ENCODE results near the gene MINDY2. TPM values are rescaled to one million over a fixed set of nuclear protein-coding genes. Genes with fewer than 3 reads are reported as not detected.

Gene MINDY2
- total RNA-seq, 1 experiment from 2014 or later, result 18.4 TPM

GRCh38 chr15:58731756-58732535 lies 39.2 kb upstream of the MINDY2 start:
- Histone ChIP-seq H3K9me2 (ENCODE audit: insufficient read depth) (no peaks in the 10 kb centered on the region), H3F3A (ENCODE audit: insufficient read depth, low read depth) (no peaks in the 10 kb centered on the region; the same call in 1 of the 2 replicates), H3K79me2 (ENCODE audit: low read depth) (peaks cover 98% of the 10 kb centered on the region), H4K20me1 (ENCODE audit: insufficient read depth) (peaks cover 4% of the 10 kb centered on the region; the same call in 1 of the 2 replicates), H2AFZ (no peak overlapping the region), H3K4me3 (no peak overlapping the region), H3K9me3 (ENCODE audit: insufficient read depth, low read depth) (no peaks in the 10 kb centered on the region), H3K27ac (peak overlapping the region; percentile 46; the same call in 1 of the 2 replicates), H3K36me3 (ENCODE audit: low read depth) (no peaks in the 10 kb centered on the region), H3K27me3 (ENCODE audit: insufficient read depth, low read depth) (no peaks in the 10 kb centered on the region), H3K4me1 (replicated peaks; ENCODE audit: insufficient read depth) (peaks cover 10% of the 10 kb centered on the region), H3K4me2 (no peak overlapping the region)
- ChIA-PET CTCF (no interaction called here), POLR2A (ENCODE audit: unreplicated experiment) (interaction anchor here (0.5 to 0.9 kb wide), 6 partner anchors 16 to 450 kb away, joined by 4 to 9 read pairs (median 4); partner anchors contain the start of gene MINDY2)
- intact Hi-C loops (cut with micrococcal nuclease; ENCODE audit: unreplicated experiment), result no loop called here
- BruUV-seq (replicated peaks), result TSS peak; percentile 57
- TF ChIP-seq EZH2 (IDR thresholded peaks at IDR 0.05; ENCODE audit: low read depth), result no peak
- TF ChIP-seq, protein P1, sequence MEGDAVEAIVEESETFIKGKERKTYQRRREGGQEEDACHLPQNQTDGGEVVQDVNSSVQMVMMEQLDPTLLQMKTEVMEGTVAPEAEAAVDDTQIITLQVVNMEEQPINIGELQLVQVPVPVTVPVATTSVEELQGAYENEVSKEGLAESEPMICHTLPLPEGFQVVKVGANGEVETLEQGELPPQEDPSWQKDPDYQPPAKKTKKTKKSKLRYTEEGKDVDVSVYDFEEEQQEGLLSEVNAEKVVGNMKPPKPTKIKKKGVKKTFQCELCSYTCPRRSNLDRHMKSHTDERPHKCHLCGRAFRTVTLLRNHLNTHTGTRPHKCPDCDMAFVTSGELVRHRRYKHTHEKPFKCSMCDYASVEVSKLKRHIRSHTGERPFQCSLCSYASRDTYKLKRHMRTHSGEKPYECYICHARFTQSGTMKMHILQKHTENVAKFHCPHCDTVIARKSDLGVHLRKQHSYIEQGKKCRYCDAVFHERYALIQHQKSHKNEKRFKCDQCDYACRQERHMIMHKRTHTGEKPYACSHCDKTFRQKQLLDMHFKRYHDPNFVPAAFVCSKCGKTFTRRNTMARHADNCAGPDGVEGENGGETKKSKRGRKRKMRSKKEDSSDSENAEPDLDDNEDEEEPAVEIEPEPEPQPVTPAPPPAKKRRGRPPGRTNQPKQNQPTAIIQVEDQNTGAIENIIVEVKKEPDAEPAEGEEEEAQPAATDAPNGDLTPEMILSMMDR (conservative IDR thresholded peaks at IDR 0.05), result no peak
- peak; percentile 44 to 53 for DNase-seq

DNA sequence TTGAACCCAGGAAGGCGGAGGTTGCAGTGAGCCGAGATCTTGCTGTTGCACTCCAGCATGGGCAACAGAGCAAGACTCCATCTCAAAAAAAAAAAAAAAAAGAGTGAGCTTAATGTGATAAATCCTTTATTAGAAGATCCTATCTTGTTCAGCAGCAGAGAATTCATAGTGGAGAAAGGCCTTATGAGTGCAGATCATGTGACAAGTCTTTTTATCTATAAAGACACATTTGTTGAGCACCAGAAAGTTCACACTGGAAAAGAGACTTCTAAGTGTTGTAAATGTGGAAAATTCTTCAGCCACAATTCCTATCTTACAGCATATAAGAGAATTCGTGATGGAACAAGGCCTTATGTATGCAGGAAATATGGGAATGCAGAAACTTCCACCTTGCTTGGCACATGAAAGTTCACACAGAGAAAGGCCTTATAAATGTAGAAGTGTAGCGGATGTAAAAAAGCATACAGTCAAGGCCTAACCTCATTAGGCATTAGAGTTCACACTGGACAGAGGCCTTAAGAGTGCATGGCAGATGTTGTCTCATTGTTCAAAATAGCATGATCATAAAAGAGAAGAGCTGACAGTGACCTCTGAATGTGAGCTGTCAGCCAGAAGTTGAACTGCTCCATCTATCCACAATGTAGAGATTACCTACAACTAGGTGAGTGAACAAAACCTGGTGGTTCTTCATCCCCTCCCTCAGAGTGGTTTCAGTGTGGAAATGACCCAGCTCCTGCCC lies 38.3 kb upstream of the MINDY2 start:
- Histone ChIP-seq H3K9me2 (ENCODE audit: insufficient read depth) (no peaks in the 10 kb centered on the region), H3K4me1 (replicated peaks; ENCODE audit: insufficient read depth) (peaks cover 17% of the 10 kb centered on the region), H3K4me2 (no peak overlapping the region), H3K9me3 (ENCODE audit: insufficient read depth, low read depth) (no peaks in the 10 kb centered on the region), H3K36me3 (ENCODE audit: low read depth) (no peaks in the 10 kb centered on the region), H2AFZ (no peak overlapping the region), H4K20me1 (ENCODE audit: insufficient read depth) (peaks cover 4% of the 10 kb centered on the region; the same call in 1 of the 2 replicates), H3K27ac (no peak overlapping the region), H3F3A (ENCODE audit: insufficient read depth, low read depth) (no peaks in the 10 kb centered on the region; the same call in 1 of the 2 replicates), H3K79me2 (ENCODE audit: low read depth) (peaks cover 98% of the 10 kb centered on the region), H3K27me3 (ENCODE audit: insufficient read depth, low read depth) (no peaks in the 10 kb centered on the region), H3K4me3 (no peak overlapping the region)
- no peak for DNase-seq
- ChIA-PET POLR2A (ENCODE audit: unreplicated experiment) (interaction anchor here (0.5 to 0.9 kb wide), 4 partner anchors 38 to 451 kb away, joined by 4 to 9 read pairs (median 4); partner anchors contain the start of gene MINDY2), CTCF (no interaction called here)
- intact Hi-C loops (cut with micrococcal nuclease; ENCODE audit: unreplicated experiment), result no loop called here
- TF ChIP-seq EZH2 (IDR thresholded peaks at IDR 0.05; ENCODE audit: low read depth), result no peak
- TF ChIP-seq, protein P1 (conservative IDR thresholded peaks at IDR 0.05), result no peak
- BruUV-seq (replicated peaks), result no TSS peak

DNA sequence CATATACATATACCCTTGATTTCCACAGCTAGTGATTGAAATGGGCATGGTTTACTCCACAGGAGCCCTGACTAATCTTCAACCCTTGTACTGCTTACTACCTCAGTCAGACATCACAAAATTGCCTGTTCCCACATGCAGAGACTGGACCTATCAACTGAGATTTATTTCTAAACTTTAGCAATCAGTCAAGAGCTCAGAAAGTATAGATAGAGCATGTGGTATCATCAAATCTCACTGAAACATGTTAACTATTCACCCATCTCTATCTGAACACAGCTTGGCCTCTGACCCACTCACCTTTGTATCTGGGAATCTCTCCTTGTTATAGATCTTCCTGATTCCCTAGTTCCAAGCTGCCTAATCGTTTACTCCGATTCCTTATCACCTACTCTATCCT lies 36.2 kb upstream of the MINDY2 start:
- Histone ChIP-seq H3K4me3 (no peak overlapping the region), H4K20me1 (ENCODE audit: insufficient read depth) (peaks cover 10% of the 10 kb centered on the region), H3K9me2 (ENCODE audit: insufficient read depth) (no peaks in the 10 kb centered on the region), H3K4me2 (no peak overlapping the region), H3K79me2 (ENCODE audit: low read depth) (peaks cover 96% of the 10 kb centered on the region), H2AFZ (no peak overlapping the region), H3K27ac (no peak overlapping the region), H3K36me3 (ENCODE audit: low read depth) (no peaks in the 10 kb centered on the region), H3K9me3 (ENCODE audit: insufficient read depth, low read depth) (no peaks in the 10 kb centered on the region), H3K4me1 (replicated peaks; ENCODE audit: insufficient read depth) (peaks cover 29% of the 10 kb centered on the region), H3K27me3 (ENCODE audit: insufficient read depth, low read depth) (no peaks in the 10 kb centered on the region), H3F3A (ENCODE audit: insufficient read depth, low read depth) (no peaks in the 10 kb centered on the region; the same call in 1 of the 2 replicates)
- ChIA-PET CTCF (no interaction called here), POLR2A (ENCODE audit: unreplicated experiment) (no interaction called here)
- TF ChIP-seq EZH2 (IDR thresholded peaks at IDR 0.05; ENCODE audit: low read depth), result no peak
- TF ChIP-seq, protein P1 (conservative IDR thresholded peaks at IDR 0.05), result no peak
- no TSS peak for BruUV-seq (replicated peaks)
- intact Hi-C loops (cut with micrococcal nuclease; ENCODE audit: unreplicated experiment), result no loop called here
- no peak for DNase-seq
